ENCODE measurements around the gene LSG1.

The LSG1 gene

GRCh38 chr3:194711286-194711685, 39.3 kb upstream of the LSG1 start:
- no peaks in the 10 kb centered on the region for H3K36me3 ChIP-seq (replicated peaks in 1 of 2; ENCODE audit: control insufficient read depth in 2 of 2, insufficient read depth in 2 of 2, low read length in 2 of 2)
- no peak overlapping the region for H2BK120ac ChIP-seq (ENCODE audit: low read depth, low read length)
- H3K27ac ChIP-seq (replicated peaks; ENCODE audit: low read length): no peak overlapping the region
- no peak overlapping the region for H3K9ac ChIP-seq (ENCODE audit: low read depth, low read length, poor library complexity)
- H3K27me3 ChIP-seq (ENCODE audit: control insufficient read depth in 3 of 3, insufficient read depth in 3 of 3, low read depth in 1 of 3, low read length in 3 of 3): peaks cover 0 to 17% (median 0%) of the 10 kb centered on the region in 3 experiments
- no peak overlapping the region for H3K4ac ChIP-seq (ENCODE audit: low read length)
- no peak overlapping the region for H4K8ac ChIP-seq (ENCODE audit: low read depth, low read length)
- H3K4me3 ChIP-seq (ENCODE audit: low read length in 2 of 2): no peak overlapping the region
- H3K4me1 ChIP-seq (ENCODE audit: control insufficient read depth in 2 of 2, insufficient read depth in 1 of 2, low read depth in 1 of 2, low read length in 2 of 2): no peaks in the 10 kb centered on the region
- no peak overlapping the region for H2BK15ac ChIP-seq (ENCODE audit: low read length)
- H3K9me3 ChIP-seq (replicated peaks in 1 of 2; ENCODE audit: control insufficient read depth in 2 of 2, insufficient read depth in 1 of 2, low read depth in 1 of 2, low read length in 2 of 2): peaks cover 0 to 3% of the 10 kb centered on the region in 2 donors
- WGBS, 2 donors (ENCODE audit: extremely low coverage in 2 of 2, insufficient read length in 2 of 2, insufficient replicate concordance in 1 of 2): no CpG with 5 or more reads among the region's 3 CpGs
- no peak overlapping the region for H3K4me2 ChIP-seq (ENCODE audit: insufficient read depth, low read length, poor library complexity, severe bottlenecking)
- no peak overlapping the region for H3K18ac ChIP-seq (ENCODE audit: low read length)
- no peak overlapping the region for H3K23ac ChIP-seq (ENCODE audit: low read depth, low read length, poor library complexity)
- no peak overlapping the region for H3K14ac ChIP-seq (ENCODE audit: low read length)
- H4K91ac ChIP-seq (ENCODE audit: low read depth, low read length, poor library complexity): no peak overlapping the region
- no peak for DNase-seq (ENCODE audit: low spot score)
- H2BK12ac ChIP-seq (ENCODE audit: low read length): no peak overlapping the region
- H2AK5ac ChIP-seq (ENCODE audit: low read depth, low read length): no peak overlapping the region
- no peak overlapping the region for H2BK5ac ChIP-seq (ENCODE audit: low read length)
- H3K79me1 ChIP-seq (ENCODE audit: low read depth, low read length): no peaks in the 10 kb centered on the region
- no peak overlapping the region for H2AFZ ChIP-seq (ENCODE audit: low read length)

- no peak overlapping the region for H3K23ac ChIP-seq (ENCODE audit: low read depth, low read length, poor library complexity)
- H3K36me3 ChIP-seq (replicated peaks in 1 of 2; ENCODE audit: control insufficient read depth in 2 of 2, insufficient read depth in 2 of 2, low read length in 2 of 2): no peaks in the 10 kb centered on the region
- no peaks in the 10 kb centered on the region for H3K79me1 ChIP-seq (ENCODE audit: low read depth, low read length)
- no peak overlapping the region for H3K4me2 ChIP-seq (ENCODE audit: insufficient read depth, low read length, poor library complexity, severe bottlenecking)
- DNase-seq (ENCODE audit: low spot score): no peak
- H3K4me1 ChIP-seq (ENCODE audit: control insufficient read depth in 2 of 2, insufficient read depth in 1 of 2, low read depth in 1 of 2, low read length in 2 of 2): peaks cover 0 to 5% of the 10 kb centered on the region in 2 donors
- no peak overlapping the region for H3K18ac ChIP-seq (ENCODE audit: low read length)
- peaks cover 0 to 18% (median 0%) of the 10 kb centered on the region in 3 experiments for H3K27me3 ChIP-seq (ENCODE audit: control insufficient read depth in 3 of 3, insufficient read depth in 3 of 3, low read depth in 1 of 3, low read length in 3 of 3)
- H3K27ac ChIP-seq (replicated peaks; ENCODE audit: low read length): no peak overlapping the region
- no peak overlapping the region for H4K91ac ChIP-seq (ENCODE audit: low read depth, low read length, poor library complexity)
- peaks cover 0 to 3% of the 10 kb centered on the region in 2 donors for H3K9me3 ChIP-seq (replicated peaks in 1 of 2; ENCODE audit: control insufficient read depth in 2 of 2, insufficient read depth in 1 of 2, low read depth in 1 of 2, low read length in 2 of 2)
- H2AFZ ChIP-seq (ENCODE audit: low read length): no peak overlapping the region
- H2BK12ac ChIP-seq (ENCODE audit: low read length): no peak overlapping the region
- no peak overlapping the region for H3K4me3 ChIP-seq (ENCODE audit: low read length in 2 of 2)
- no peak overlapping the region for H2BK120ac ChIP-seq (ENCODE audit: low read depth, low read length)
- H4K8ac ChIP-seq (ENCODE audit: low read depth, low read length): no peak overlapping the region
- no CpG with 5 or more reads among the region's 7 CpGs for WGBS, 2 donors (ENCODE audit: extremely low coverage in 2 of 2, insufficient read length in 2 of 2, insufficient replicate concordance in 1 of 2)
- H3K4ac ChIP-seq (ENCODE audit: low read length): no peak overlapping the region
- H2BK15ac ChIP-seq (ENCODE audit: low read length): no peak overlapping the region
- H2BK5ac ChIP-seq (ENCODE audit: low read length): no peak overlapping the region
- H3K14ac ChIP-seq (ENCODE audit: low read length): no peak overlapping the region
- H2AK5ac ChIP-seq (ENCODE audit: low read depth, low read length): no peak overlapping the region
- no peak overlapping the region for H3K9ac ChIP-seq (ENCODE audit: low read depth, low read length, poor library complexity)
Measured at GRCh38 chr3:194707147-194707540, 35.2 kb upstream of the LSG1 start.

GRCh38 chr3:194705761-194706160, 33.8 kb upstream of the LSG1 start:
- Histone ChIP-seq H3K14ac (ENCODE audit: low read length) (no peak overlapping the region), H3K4me2 (ENCODE audit: insufficient read depth, low read length, poor library complexity, severe bottlenecking) (no peak overlapping the region), H3K27ac (replicated peaks; ENCODE audit: low read length) (no peak overlapping the region), H3K36me3 (replicated peaks in 1 of 2; ENCODE audit: control insufficient read depth in 2 of 2, insufficient read depth in 2 of 2, low read length in 2 of 2) (no peaks in the 10 kb centered on the region), H4K8ac (ENCODE audit: low read depth, low read length) (no peak overlapping the region), H3K18ac (ENCODE audit: low read length) (peak overlapping the region; percentile 55), H2AFZ (ENCODE audit: low read length) (no peak overlapping the region), H2BK120ac (ENCODE audit: low read depth, low read length) (no peak overlapping the region), H3K79me1 (ENCODE audit: low read depth, low read length) (no peaks in the 10 kb centered on the region), H3K4ac (ENCODE audit: low read length) (no peak overlapping the region), H4K91ac (ENCODE audit: low read depth, low read length, poor library complexity) (no peak overlapping the region), H2BK15ac (ENCODE audit: low read length) (no peak overlapping the region), H3K9ac (ENCODE audit: low read depth, low read length, poor library complexity) (no peak overlapping the region), H2AK5ac (ENCODE audit: low read depth, low read length) (no peak overlapping the region), H3K23ac (ENCODE audit: low read depth, low read length, poor library complexity) (no peak overlapping the region), H2BK12ac (ENCODE audit: low read length) (no peak overlapping the region), H2BK5ac (ENCODE audit: low read length) (no peak overlapping the region), H3K4me3 (ENCODE audit: low read length in 2 of 2) (no peak overlapping the region), H3K27me3 (ENCODE audit: control insufficient read depth in 3 of 3, insufficient read depth in 3 of 3, low read depth in 1 of 3, low read length in 3 of 3) (peaks cover 0 to 26% (median 0%) of the 10 kb centered on the region in 3 experiments), H3K4me1 (ENCODE audit: control insufficient read depth in 2 of 2, insufficient read depth in 1 of 2, low read depth in 1 of 2, low read length in 2 of 2) (peaks cover 0 to 5% of the 10 kb centered on the region in 2 donors), H3K9me3 (replicated peaks in 1 of 2; ENCODE audit: control insufficient read depth in 2 of 2, insufficient read depth in 1 of 2, low read depth in 1 of 2, low read length in 2 of 2) (peaks cover 0 to 3% of the 10 kb centered on the region in 2 donors)
- WGBS, 2 donors (ENCODE audit: extremely low coverage in 2 of 2, insufficient read length in 2 of 2, insufficient replicate concordance in 1 of 2): no CpG with 5 or more reads among the region's 11 CpGs
- DNase-seq (ENCODE audit: low spot score): no peak

GRCh38 chr3:194705227-194705626, 33.2 kb upstream of the LSG1 start:
- H3K27me3 ChIP-seq (ENCODE audit: control insufficient read depth in 3 of 3, insufficient read depth in 3 of 3, low read depth in 1 of 3, low read length in 3 of 3): peaks cover 0 to 26% (median 0%) of the 10 kb centered on the region in 3 experiments
- H4K91ac ChIP-seq (ENCODE audit: low read depth, low read length, poor library complexity): no peak overlapping the region
- peaks cover 0 to 5% of the 10 kb centered on the region in 2 donors for H3K4me1 ChIP-seq (ENCODE audit: control insufficient read depth in 2 of 2, insufficient read depth in 1 of 2, low read depth in 1 of 2, low read length in 2 of 2)
- no peak overlapping the region for H2AFZ ChIP-seq (ENCODE audit: low read length)
- no peak overlapping the region for H3K18ac ChIP-seq (ENCODE audit: low read length)
- H3K4me3 ChIP-seq (ENCODE audit: low read length in 2 of 2): no peak overlapping the region
- H2AK5ac ChIP-seq (ENCODE audit: low read depth, low read length): no peak overlapping the region
- DNase-seq (ENCODE audit: low spot score): no peak
- H3K4me2 ChIP-seq (ENCODE audit: insufficient read depth, low read length, poor library complexity, severe bottlenecking): no peak overlapping the region
- H3K14ac ChIP-seq (ENCODE audit: low read length): no peak overlapping the region
- no peak overlapping the region for H2BK5ac ChIP-seq (ENCODE audit: low read length)
- no peak overlapping the region for H3K23ac ChIP-seq (ENCODE audit: low read depth, low read length, poor library complexity)
- H3K4ac ChIP-seq (ENCODE audit: low read length): no peak overlapping the region
- H2BK15ac ChIP-seq (ENCODE audit: low read length): no peak overlapping the region
- no peak overlapping the region for H2BK12ac ChIP-seq (ENCODE audit: low read length)
- H3K27ac ChIP-seq (replicated peaks; ENCODE audit: low read length): no peak overlapping the region
- H3K9me3 ChIP-seq (replicated peaks in 1 of 2; ENCODE audit: control insufficient read depth in 2 of 2, insufficient read depth in 1 of 2, low read depth in 1 of 2, low read length in 2 of 2): peaks cover 0 to 3% of the 10 kb centered on the region in 2 donors
- WGBS, 2 donors (ENCODE audit: extremely low coverage in 2 of 2, insufficient read length in 2 of 2, insufficient replicate concordance in 1 of 2): no CpG with 5 or more reads among the region's 8 CpGs
- H3K36me3 ChIP-seq (replicated peaks in 1 of 2; ENCODE audit: control insufficient read depth in 2 of 2, insufficient read depth in 2 of 2, low read length in 2 of 2): no peaks in the 10 kb centered on the region
- no peaks in the 10 kb centered on the region for H3K79me1 ChIP-seq (ENCODE audit: low read depth, low read length)
- H2BK120ac ChIP-seq (ENCODE audit: low read depth, low read length): no peak overlapping the region
- no peak overlapping the region for H3K9ac ChIP-seq (ENCODE audit: low read depth, low read length, poor library complexity)
- H4K8ac ChIP-seq (ENCODE audit: low read depth, low read length): no peak overlapping the region

Data from neuronal stem cell (in vitro differentiated cells).